ENCODE results near the gene GNAI3.

GNAI3 gene

GRCh38 chr1:109625176-109625575 lies 76.8 kb downstream of the GNAI3 start:
- DNase-seq, result no peak

- DNase-seq, result no peak
Measured at GRCh38 chr1:109625601-109626560, 77.5 kb downstream of the GNAI3 start.

GRCh38 chr1:109626682-109627408 lies 78.4 kb downstream of the GNAI3 start:
- no peak for DNase-seq

- no peak for DNase-seq
Measured at GRCh38 chr1:109627692-109628399, 79.4 kb downstream of the GNAI3 start.

- no peak for DNase-seq
Measured at GRCh38 chr1:109628540-109629321, 80.3 kb downstream of the GNAI3 start.

GRCh38 chr1:109629372-109630030 lies 81.1 kb downstream of the GNAI3 start:
- no peak for DNase-seq

GRCh38 chr1:109630081-109630897 lies 81.9 kb downstream of the GNAI3 start:
- DNase-seq, result peak in 3 of 4 experiments; percentile 14 to 28 (median 25)

- no peak for DNase-seq
Measured at GRCh38 chr1:109630898-109631512, 82.6 kb downstream of the GNAI3 start.

GRCh38 chr1:109631513-109632505 lies 83.4 kb downstream of the GNAI3 start:
- no peak for DNase-seq

- no peak for DNase-seq
Measured at GRCh38 chr1:109632671-109633346, 84.4 kb downstream of the GNAI3 start.

GRCh38 chr1:109634292-109634691 lies 85.9 kb downstream of the GNAI3 start:
- no peak for DNase-seq

- DNase-seq, result no peak
Measured at GRCh38 chr1:109634771-109635750, 86.6 kb downstream of the GNAI3 start.

- DNase-seq, result no peak
Measured at GRCh38 chr1:109635862-109636200, 87.4 kb downstream of the GNAI3 start.

- no peak for DNase-seq
Measured at GRCh38 chr1:109636201-109636952, 88.0 kb downstream of the GNAI3 start.

GRCh38 chr1:109637446-109637845 lies 89.0 kb downstream of the GNAI3 start:
- DNase-seq, result no peak

GRCh38 chr1:109639063-109639840 lies 90.8 kb downstream of the GNAI3 start:
- DNase-seq, result no peak
